Measurements from ENCODE around the gene TPPP2. TPM values are rescaled to one million over a fixed set of nuclear protein-coding genes. Genes with fewer than 3 reads are reported as not detected.

The TPPP2 gene
- total RNA-seq, 4 donors from 2014 or later, result 0.22 to 2.3 (median 1.1) TPM

GRCh38 chr14:21070610-21071224 lies 40.7 kb downstream of the TPPP2 start:
- Histone ChIP-seq H3K27ac (peak overlapping the region; percentile 84 to 91 (median 88)), H3K4me1 (peaks cover 17 to 30% of the 10 kb centered on the region in 2 donors), H3K36me3 (peaks cover 0 to 8% of the 10 kb centered on the region in 2 donors), H3K27me3 (no peaks in the 10 kb centered on the region), H3K9me3 (no peaks in the 10 kb centered on the region), H3K4me3 (peak overlapping the region; percentile 68 to 83 (median 74))
- ATAC-seq (peak; percentile 26 to 37), DNase-seq (peak in 1 of 2 donors; percentile 39)
- TF ChIP-seq POLR2A (IDR thresholded peaks at IDR 0.05), result no peak
- TF ChIP-seq, protein P1, sequence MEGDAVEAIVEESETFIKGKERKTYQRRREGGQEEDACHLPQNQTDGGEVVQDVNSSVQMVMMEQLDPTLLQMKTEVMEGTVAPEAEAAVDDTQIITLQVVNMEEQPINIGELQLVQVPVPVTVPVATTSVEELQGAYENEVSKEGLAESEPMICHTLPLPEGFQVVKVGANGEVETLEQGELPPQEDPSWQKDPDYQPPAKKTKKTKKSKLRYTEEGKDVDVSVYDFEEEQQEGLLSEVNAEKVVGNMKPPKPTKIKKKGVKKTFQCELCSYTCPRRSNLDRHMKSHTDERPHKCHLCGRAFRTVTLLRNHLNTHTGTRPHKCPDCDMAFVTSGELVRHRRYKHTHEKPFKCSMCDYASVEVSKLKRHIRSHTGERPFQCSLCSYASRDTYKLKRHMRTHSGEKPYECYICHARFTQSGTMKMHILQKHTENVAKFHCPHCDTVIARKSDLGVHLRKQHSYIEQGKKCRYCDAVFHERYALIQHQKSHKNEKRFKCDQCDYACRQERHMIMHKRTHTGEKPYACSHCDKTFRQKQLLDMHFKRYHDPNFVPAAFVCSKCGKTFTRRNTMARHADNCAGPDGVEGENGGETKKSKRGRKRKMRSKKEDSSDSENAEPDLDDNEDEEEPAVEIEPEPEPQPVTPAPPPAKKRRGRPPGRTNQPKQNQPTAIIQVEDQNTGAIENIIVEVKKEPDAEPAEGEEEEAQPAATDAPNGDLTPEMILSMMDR (IDR thresholded peaks at IDR 0.05 in 4 of 5, conservative IDR thresholded peaks at IDR 0.05 in 1 of 5), result no peak
- in situ Hi-C loops (cut with MboI; ENCODE audit: low sequenced_read_pairs in 4 of 4), result loop anchor here in 1 of 4 donors (25.0 kb wide), 1 partner anchor 383 kb away; the partner anchor contains the start of genes ANG and RNASE4
- intact Hi-C loops (cut with DNase I; ENCODE audit: low total_unique reads), result loop anchor here (1.0 kb wide), 1 partner anchor 34 kb away; no protein-coding TSS in a partner anchor

DNA sequence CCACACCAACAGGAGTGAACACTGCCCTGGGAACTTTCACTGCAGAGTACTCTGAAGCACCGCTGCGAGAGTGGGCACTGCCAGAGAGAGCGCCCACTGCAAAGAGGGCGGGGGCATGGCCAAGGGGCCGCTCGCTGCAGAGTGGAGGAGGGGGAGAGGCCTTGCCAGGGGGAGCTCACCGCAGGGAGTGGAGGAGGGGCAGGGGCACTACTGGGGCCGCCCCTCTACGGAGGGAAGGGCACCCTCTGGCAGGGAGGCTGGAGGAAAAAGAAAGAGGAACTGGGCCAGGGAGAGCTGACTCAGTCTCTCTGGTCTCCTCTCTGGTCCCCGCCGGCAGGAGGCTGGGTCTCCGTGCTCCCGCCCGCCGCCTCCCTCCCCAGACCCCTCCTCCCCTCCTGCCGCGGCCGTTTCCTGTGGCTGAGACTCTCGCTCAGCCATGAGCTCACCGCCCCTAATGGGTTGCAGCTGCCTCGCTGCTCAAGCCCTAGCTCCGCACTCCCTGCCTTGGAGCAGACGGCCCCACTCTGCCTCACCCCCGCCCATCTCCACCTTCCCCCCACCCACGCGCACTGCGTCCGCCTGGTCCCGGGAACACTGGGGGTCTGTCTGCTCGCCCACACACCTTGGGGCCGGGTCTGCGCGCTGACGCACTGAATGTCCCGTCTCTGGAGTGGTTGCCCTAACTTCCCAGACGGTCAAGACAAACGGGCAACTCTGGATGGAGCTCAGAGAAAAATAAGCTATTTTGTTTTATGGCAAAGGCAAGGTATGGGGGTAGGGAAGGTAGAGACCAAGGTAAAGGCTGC lies 41.4 kb downstream of the TPPP2 start:
- DNase-seq (peak; percentile 55 to 65), ATAC-seq (peak; percentile 21 to 37)
- TF ChIP-seq, protein P1 (IDR thresholded peaks at IDR 0.05 in 4 of 5, conservative IDR thresholded peaks at IDR 0.05 in 1 of 5), result no peak
- TF ChIP-seq POLR2A (IDR thresholded peaks at IDR 0.05), result peak in 1 of 2 donors; percentile 19
- intact Hi-C loops (cut with DNase I; ENCODE audit: low total_unique reads) (no loop called here), in situ Hi-C loops (cut with MboI; ENCODE audit: low sequenced_read_pairs in 4 of 4) (loop anchor here in 1 of 4 donors (25.0 kb wide), 1 partner anchor 384 kb away; the partner anchor contains the start of genes ANG and RNASE4)
- Histone ChIP-seq H3K27ac (peak overlapping the region; percentile 84 to 91 (median 88)), H3K4me3 (peak overlapping the region; percentile 68 to 83 (median 74)), H3K4me1 (peaks cover 17 to 30% of the 10 kb centered on the region in 2 donors), H3K27me3 (no peaks in the 10 kb centered on the region), H3K9me3 (no peaks in the 10 kb centered on the region), H3K36me3 (peaks cover 0 to 15% of the 10 kb centered on the region in 2 donors)

- TF ChIP-seq, protein P1 (IDR thresholded peaks at IDR 0.05 in 4 of 5, conservative IDR thresholded peaks at IDR 0.05 in 1 of 5), result no peak
- no peak for TF ChIP-seq POLR2A (IDR thresholded peaks at IDR 0.05)
- intact Hi-C loops (cut with DNase I; ENCODE audit: low total_unique reads), result no loop called here
- Histone ChIP-seq H3K4me3 (peak overlapping the region; percentile 68 to 83 (median 74)), H3K9me3 (no peaks in the 10 kb centered on the region), H3K27me3 (no peaks in the 10 kb centered on the region), H3K36me3 (peaks cover 0 to 22% of the 10 kb centered on the region in 2 donors), H3K4me1 (peaks cover 17 to 30% of the 10 kb centered on the region in 2 donors), H3K27ac (peak overlapping the region; percentile 84 to 91 (median 88))
- ATAC-seq, result peak in 1 of 2 donors; percentile 17
- DNase-seq, result no peak
- in situ Hi-C loops (cut with MboI; ENCODE audit: low sequenced_read_pairs in 4 of 4), result loop anchor here in 1 of 4 donors (25.0 kb wide), 1 partner anchor 385 kb away; the partner anchor contains the start of genes ANG and RNASE4
Observed at GRCh38 chr14:21072031-21072473, 42.0 kb downstream of the TPPP2 start.

DNA sequence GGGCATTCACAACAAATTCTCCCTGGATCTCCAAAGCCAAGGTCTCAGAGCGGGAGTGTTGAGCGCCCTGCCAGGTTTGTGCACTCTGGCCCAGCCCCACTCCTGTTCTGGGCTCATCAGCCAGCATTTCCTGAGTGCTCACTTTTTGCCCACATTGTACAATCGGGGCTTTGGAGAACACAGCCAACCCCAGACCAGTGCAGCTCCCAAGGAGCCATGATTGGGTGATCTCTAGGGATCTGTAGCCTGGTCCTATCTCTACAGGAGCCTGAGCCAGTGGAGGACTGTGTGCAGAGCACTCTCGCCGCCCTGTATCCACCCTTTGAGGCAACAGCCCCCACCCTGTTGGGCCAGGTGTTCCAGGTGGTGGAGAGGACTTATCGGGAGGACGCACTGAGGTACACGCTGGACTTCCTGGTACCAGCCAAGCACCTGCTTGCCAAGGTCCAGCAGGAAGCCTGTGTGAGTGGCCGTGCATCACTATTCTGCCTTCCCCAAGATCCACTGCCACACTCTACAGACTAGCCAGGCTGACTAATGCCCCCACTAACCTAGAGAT lies 42.8 kb downstream of the TPPP2 start:
- peaks cover 0 to 27% of the 10 kb centered on the region in 2 donors for H3K36me3 ChIP-seq
- H3K9me3 ChIP-seq, result no peaks in the 10 kb centered on the region
- intact Hi-C loops (cut with DNase I; ENCODE audit: low total_unique reads), result no loop called here
- no peak for DNase-seq
- H3K27me3 ChIP-seq, result no peaks in the 10 kb centered on the region
- no peak overlapping the region for H3K4me3 ChIP-seq
- no peak for ATAC-seq
- no peak for TF ChIP-seq POLR2A (IDR thresholded peaks at IDR 0.05)
- TF ChIP-seq, protein P1 (IDR thresholded peaks at IDR 0.05 in 4 of 5, conservative IDR thresholded peaks at IDR 0.05 in 1 of 5), result no peak
- H3K4me1 ChIP-seq, result peaks cover 17 to 30% of the 10 kb centered on the region in 2 donors
- H3K27ac ChIP-seq, result peak overlapping the region; percentile 29 to 91 (median 84)
- in situ Hi-C loops (cut with MboI; ENCODE audit: low sequenced_read_pairs in 4 of 4), result loop anchor here in 1 of 4 donors (25.0 kb wide), 1 partner anchor 386 kb away; the partner anchor contains the start of genes ANG and RNASE4

Measured in gastrocnemius medialis (tissue), 4 donors.